Measurements from ENCODE around the gene TSTD1. TPM values are rescaled to one million over a fixed set of nuclear protein-coding genes. Genes with fewer than 3 reads are reported as not detected.

Gene TSTD1
- total and polyA plus RNA-seq, 2 experiments from 2014 or later = 94.9 to 244 TPM

DNA sequence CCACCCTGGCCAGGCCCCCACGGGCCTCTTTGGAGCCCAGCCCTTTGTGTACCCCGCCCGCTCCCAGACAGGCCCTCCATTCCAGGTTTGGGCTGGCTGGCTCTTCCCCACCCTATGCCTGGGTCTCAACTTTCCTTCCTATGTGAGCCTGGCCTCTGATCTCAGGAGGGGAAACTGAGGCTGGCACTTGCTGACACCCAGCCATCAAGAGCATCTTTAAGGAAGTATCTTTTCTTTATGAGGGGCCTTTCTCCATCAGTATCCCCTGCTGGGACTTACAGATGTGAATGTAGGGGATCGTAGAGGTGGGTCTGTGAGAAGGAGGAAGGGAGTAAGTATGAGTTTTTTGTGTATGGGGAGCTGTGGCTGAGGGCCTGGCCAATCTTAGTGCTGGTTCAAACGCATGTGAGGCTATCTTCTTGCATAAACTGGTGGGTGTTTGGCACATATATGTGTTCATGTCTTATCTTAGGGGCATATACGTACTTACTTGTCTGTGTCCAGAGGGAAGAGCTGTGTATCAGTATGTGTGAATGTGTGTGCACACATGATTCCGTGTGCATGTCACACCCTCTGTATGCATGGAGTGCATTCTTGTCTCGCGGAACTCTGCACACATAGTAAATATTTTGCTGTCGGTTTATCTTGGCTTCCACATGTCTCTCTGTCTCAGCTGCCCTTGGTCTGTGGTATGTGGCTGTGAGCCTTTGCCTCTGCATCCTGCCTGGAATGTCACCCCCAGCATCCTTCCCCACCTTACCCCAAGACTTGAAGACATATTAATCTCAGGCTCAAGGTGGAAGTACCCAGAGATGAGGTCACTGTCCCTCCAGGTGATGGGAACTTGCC lies 45.2 kb upstream of the TSTD1 start:
- no peak overlapping the region for H3K4me3 Mint-ChIP-seq
- ATAC-seq (no peak), DNase-seq (ENCODE audit: low spot score) (no peak)
- H3K9me2 ChIP-seq (ENCODE audit: insufficient read depth) = peaks cover 5% of the 10 kb centered on the region
- H3K36me3 Mint-ChIP-seq (ENCODE audit: low read depth) = no peaks in the 10 kb centered on the region; the same call in 2 of the 3 replicates
- H3K4me1 Mint-ChIP-seq = peaks cover 21% of the 10 kb centered on the region
- no peak overlapping the region for H3K27ac ChIP-seq (ENCODE audit: low read depth)
- no peak overlapping the region for H3K4me2 ChIP-seq
- H3K27ac Mint-ChIP-seq = no peak overlapping the region
- no peaks in the 10 kb centered on the region; the same call in 2 of the 3 replicates for H3K9me3 Mint-ChIP-seq
- H3K27me3 ChIP-seq (ENCODE audit: insufficient read depth) = no peaks in the 10 kb centered on the region
- no peak overlapping the region for H2AFZ ChIP-seq
- no peaks in the 10 kb centered on the region for H3K36me3 ChIP-seq (ENCODE audit: insufficient read depth)
- no peaks in the 10 kb centered on the region for H4K20me1 ChIP-seq (replicated peaks; ENCODE audit: insufficient read depth)
- H3F3A ChIP-seq (replicated peaks; ENCODE audit: low read depth) = peaks cover 5% of the 10 kb centered on the region; the same call in 1 of the 2 replicates
- H3K79me2 ChIP-seq (replicated peaks; ENCODE audit: insufficient read depth) = no peaks in the 10 kb centered on the region
- peaks cover 16% of the 10 kb centered on the region for H3K4me1 ChIP-seq (ENCODE audit: insufficient read depth)
- H3K4me3 ChIP-seq = no peak overlapping the region
- H3K27me3 Mint-ChIP-seq (ENCODE audit: insufficient read depth, low read depth, poor library complexity) = peaks cover 14% of the 10 kb centered on the region
- TF ChIP-seq, protein P1, sequence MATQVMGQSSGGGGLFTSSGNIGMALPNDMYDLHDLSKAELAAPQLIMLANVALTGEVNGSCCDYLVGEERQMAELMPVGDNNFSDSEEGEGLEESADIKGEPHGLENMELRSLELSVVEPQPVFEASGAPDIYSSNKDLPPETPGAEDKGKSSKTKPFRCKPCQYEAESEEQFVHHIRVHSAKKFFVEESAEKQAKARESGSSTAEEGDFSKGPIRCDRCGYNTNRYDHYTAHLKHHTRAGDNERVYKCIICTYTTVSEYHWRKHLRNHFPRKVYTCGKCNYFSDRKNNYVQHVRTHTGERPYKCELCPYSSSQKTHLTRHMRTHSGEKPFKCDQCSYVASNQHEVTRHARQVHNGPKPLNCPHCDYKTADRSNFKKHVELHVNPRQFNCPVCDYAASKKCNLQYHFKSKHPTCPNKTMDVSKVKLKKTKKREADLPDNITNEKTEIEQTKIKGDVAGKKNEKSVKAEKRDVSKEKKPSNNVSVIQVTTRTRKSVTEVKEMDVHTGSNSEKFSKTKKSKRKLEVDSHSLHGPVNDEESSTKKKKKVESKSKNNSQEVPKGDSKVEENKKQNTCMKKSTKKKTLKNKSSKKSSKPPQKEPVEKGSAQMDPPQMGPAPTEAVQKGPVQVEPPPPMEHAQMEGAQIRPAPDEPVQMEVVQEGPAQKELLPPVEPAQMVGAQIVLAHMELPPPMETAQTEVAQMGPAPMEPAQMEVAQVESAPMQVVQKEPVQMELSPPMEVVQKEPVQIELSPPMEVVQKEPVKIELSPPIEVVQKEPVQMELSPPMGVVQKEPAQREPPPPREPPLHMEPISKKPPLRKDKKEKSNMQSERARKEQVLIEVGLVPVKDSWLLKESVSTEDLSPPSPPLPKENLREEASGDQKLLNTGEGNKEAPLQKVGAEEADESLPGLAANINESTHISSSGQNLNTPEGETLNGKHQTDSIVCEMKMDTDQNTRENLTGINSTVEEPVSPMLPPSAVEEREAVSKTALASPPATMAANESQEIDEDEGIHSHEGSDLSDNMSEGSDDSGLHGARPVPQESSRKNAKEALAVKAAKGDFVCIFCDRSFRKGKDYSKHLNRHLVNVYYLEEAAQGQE (IDR thresholded peaks at IDR 0.05; ENCODE audit: unreplicated experiment) = no peak
- TF ChIP-seq POLR2AphosphoS5 (IDR thresholded peaks at IDR 0.05; ENCODE audit: low read depth) (no peak), CREB1 (CRISPR knock-in tag; IDR thresholded peaks at IDR 0.05; ENCODE audit: low read depth) (no peak), ZNF114 (CRISPR knock-in tag; IDR thresholded peaks at IDR 0.05) (no peak), EZH2 (IDR thresholded peaks at IDR 0.05; ENCODE audit: low read depth, unreplicated experiment) (no peak), ZNF331 (CRISPR knock-in tag; IDR thresholded peaks at IDR 0.05; ENCODE audit: low read depth) (no peak), NANOG (IDR thresholded peaks at IDR 0.05; ENCODE audit: borderline replicate concordance) (no peak), JUNB (IDR thresholded peaks at IDR 0.05; ENCODE audit: unreplicated experiment) (no peak), STAT1 (IDR thresholded peaks at IDR 0.05; ENCODE audit: unreplicated experiment) (no peak), EZH2phosphoT487 (IDR thresholded peaks at IDR 0.05; ENCODE audit: unreplicated experiment) (no peak)
- TF ChIP-seq, protein P2, sequence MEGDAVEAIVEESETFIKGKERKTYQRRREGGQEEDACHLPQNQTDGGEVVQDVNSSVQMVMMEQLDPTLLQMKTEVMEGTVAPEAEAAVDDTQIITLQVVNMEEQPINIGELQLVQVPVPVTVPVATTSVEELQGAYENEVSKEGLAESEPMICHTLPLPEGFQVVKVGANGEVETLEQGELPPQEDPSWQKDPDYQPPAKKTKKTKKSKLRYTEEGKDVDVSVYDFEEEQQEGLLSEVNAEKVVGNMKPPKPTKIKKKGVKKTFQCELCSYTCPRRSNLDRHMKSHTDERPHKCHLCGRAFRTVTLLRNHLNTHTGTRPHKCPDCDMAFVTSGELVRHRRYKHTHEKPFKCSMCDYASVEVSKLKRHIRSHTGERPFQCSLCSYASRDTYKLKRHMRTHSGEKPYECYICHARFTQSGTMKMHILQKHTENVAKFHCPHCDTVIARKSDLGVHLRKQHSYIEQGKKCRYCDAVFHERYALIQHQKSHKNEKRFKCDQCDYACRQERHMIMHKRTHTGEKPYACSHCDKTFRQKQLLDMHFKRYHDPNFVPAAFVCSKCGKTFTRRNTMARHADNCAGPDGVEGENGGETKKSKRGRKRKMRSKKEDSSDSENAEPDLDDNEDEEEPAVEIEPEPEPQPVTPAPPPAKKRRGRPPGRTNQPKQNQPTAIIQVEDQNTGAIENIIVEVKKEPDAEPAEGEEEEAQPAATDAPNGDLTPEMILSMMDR (conservative IDR thresholded peaks at IDR 0.05; ENCODE audit: low read depth in 2 of 2) = no peak
- TF ChIP-seq, protein P3, sequence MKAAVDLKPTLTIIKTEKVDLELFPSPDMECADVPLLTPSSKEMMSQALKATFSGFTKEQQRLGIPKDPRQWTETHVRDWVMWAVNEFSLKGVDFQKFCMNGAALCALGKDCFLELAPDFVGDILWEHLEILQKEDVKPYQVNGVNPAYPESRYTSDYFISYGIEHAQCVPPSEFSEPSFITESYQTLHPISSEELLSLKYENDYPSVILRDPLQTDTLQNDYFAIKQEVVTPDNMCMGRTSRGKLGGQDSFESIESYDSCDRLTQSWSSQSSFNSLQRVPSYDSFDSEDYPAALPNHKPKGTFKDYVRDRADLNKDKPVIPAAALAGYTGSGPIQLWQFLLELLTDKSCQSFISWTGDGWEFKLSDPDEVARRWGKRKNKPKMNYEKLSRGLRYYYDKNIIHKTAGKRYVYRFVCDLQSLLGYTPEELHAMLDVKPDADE (IDR thresholded peaks at IDR 0.05) = no peak
- TF ChIP-seq, protein P4, sequence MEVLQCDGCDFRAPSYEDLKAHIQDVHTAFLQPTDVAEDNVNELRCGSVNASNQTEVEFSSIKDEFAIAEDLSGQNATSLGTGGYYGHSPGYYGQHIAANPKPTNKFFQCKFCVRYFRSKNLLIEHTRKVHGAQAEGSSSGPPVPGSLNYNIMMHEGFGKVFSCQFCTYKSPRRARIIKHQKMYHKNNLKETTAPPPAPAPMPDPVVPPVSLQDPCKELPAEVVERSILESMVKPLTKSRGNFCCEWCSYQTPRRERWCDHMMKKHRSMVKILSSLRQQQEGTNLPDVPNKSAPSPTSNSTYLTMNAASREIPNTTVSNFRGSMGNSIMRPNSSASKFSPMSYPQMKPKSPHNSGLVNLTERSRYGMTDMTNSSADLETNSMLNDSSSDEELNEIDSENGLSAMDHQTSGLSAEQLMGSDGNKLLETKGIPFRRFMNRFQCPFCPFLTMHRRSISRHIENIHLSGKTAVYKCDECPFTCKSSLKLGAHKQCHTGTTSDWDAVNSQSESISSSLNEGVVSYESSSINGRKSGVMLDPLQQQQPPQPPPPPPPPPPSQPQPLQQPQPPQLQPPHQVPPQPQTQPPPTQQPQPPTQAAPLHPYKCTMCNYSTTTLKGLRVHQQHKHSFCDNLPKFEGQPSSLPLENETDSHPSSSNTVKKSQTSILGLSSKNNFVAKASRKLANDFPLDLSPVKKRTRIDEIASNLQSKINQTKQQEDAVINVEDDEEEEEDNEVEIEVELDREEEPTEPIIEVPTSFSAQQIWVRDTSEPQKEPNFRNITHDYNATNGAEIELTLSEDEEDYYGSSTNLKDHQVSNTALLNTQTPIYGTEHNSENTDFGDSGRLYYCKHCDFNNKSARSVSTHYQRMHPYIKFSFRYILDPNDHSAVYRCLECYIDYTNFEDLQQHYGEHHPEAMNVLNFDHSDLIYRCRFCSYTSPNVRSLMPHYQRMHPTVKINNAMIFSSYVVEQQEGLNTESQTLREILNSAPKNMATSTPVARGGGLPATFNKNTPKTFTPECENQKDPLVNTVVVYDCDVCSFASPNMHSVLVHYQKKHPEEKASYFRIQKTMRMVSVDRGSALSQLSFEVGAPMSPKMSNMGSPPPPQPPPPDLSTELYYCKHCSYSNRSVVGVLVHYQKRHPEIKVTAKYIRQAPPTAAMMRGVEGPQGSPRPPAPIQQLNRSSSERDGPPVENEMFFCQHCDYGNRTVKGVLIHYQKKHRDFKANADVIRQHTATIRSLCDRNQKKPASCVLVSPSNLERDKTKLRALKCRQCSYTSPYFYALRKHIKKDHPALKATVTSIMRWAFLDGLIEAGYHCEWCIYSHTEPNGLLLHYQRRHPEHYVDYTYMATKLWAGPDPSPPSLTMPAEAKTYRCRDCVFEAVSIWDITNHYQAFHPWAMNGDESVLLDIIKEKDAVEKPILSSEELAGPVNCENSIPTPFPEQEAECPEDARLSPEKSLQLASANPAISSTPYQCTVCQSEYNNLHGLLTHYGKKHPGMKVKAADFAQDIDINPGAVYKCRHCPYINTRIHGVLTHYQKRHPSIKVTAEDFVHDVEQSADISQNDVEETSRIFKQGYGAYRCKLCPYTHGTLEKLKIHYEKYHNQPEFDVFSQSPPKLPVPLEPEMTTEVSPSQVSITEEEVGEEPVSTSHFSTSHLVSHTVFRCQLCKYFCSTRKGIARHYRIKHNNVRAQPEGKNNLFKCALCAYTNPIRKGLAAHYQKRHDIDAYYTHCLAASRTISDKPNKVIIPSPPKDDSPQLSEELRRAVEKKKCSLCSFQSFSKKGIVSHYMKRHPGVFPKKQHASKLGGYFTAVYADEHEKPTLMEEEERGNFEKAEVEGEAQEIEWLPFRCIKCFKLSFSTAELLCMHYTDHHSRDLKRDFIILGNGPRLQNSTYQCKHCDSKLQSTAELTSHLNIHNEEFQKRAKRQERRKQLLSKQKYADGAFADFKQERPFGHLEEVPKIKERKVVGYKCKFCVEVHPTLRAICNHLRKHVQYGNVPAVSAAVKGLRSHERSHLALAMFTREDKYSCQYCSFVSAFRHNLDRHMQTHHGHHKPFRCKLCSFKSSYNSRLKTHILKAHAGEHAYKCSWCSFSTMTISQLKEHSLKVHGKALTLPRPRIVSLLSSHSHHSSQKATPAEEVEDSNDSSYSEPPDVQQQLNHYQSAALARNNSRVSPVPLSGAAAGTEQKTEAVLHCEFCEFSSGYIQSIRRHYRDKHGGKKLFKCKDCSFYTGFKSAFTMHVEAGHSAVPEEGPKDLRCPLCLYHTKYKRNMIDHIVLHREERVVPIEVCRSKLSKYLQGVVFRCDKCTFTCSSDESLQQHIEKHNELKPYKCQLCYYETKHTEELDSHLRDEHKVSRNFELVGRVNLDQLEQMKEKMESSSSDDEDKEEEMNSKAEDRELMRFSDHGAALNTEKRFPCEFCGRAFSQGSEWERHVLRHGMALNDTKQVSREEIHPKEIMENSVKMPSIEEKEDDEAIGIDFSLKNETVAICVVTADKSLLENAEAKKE (CRISPR knock-in tag; IDR thresholded peaks at IDR 0.05) = no peak
